A204.1 (cell line): Measurements from ENCODE around the gene SP100.
"Not testable (repeated sequence)": the region's sequence is repeated elsewhere in the genome, so short reads cannot be mapped to it uniquely, and the experiment has no call there.

Experiments
- FAIRE-seq: peaks from 2 replicates; lab custom pipeline; 2012; peaks lifted over from hg19 to GRCh38; lab: Jason Lieb, UNC

SP100 gene

DNA sequence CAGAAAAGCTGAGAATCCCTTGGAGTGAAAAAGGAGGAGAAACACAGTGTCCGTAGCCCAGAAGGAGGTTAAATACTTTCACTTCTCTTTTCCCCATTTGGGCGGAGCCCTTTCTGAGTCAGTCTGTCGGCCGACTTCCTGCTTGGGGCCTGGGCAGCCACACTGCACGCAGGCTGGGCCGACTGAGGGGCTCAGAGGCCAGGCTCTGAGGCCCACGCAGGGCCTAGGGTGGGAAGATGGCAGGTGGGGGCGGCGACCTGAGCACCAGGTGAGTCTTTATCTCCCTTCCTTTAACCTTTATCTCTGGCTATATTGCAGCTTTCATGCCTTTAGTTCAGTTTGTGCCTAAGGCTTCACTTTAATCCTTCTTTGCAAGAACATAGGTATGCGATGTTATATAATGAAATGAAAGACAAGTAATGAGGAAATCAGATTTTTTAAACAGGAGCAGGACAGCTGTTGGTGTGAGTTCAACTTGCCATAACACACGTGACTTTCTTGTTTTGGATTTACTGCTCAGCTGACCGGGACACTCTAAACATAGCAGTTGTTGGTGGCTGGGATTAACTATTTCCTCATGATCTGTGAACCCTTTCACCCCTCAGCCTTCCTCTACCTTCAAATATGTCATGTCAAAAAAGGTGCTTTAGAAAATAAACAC is at the start of gene SP100:
SP100 (plus strand) TSS at position 141 of the 661 bp plus-strand sequence; CDS start at position 237, 96 bp downstream.
- peak; percentile 75 for FAIRE-seq

- FAIRE-seq = no peak
Observed at GRCh38 chr2:230382108-230382507, 33.9 kb upstream of the SP100 start.

DNA sequence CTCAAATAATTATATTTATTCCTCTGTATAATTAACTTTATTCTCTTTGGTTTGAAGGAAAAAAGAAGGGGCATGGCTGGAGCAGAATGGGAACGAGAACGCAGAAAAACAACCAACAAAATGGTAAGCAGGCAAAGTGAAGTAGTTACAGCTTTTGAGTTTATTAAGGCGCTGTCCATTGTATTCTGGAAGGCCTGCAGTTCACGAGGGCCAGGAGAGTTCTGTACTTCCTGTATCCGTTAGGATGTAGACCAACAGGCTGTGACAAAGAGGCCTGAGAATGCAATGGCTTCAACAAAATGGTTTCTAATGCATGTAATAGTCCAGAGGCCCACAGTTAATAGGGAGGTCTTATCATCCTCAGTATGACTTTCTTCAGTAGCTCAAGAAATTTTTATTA is 32.5 kb upstream of the SP100 start:
- FAIRE-seq = no peak

GRCh38 chr2:230384986-230385385 is 31.0 kb upstream of the SP100 start:
- FAIRE-seq = no peak

GRCh38 chr2:230394301-230394700 is 21.7 kb upstream of the SP100 start:
- FAIRE-seq = no peak

- FAIRE-seq = not testable (repeated sequence)
Observed at GRCh38 chr2:230398698-230399097, 17.3 kb upstream of the SP100 start.

DNA sequence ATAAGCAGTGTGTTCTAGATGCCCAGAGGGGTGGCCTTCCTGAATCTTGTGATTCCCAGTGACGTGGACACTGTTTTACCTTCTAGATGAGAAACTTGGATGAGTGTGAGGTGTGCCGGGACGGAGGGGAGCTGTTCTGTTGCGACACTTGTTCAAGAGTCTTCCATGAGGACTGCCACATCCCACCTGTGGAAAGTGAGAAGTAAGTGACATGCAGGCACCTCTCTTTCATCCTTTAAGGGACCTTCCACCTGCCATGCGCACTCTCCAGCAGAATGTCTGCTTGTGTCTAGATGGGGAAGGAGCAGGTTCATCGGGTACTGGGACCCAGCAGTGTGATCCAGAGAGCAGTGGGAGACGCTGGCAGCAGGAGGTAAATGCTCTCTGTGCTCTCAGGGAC is 16.0 kb upstream of the SP100 start:
- FAIRE-seq = no peak

GRCh38 chr2:230400454-230400853 is 15.5 kb upstream of the SP100 start:
- FAIRE-seq = no peak

DNA sequence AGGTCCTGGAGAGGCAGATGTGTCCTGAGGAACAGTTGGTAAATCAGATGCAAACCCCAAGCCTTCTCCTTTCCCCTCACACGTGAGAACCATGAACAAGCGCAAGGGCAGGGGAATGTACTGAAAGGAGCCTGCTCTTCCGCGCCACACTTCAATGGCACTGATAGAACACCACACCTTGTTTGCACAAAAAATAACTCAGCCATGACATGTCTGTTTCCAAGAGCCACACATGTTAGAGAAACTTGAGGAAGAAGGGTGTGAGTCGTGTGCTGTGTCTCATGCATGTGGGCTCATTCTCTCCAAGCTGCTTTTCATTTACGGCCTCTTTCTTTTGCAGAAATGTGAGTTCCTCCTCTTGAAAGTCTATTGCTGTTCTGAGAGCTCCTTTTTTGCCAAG is 15.0 kb upstream of the SP100 start:
- not testable (repeated sequence) for FAIRE-seq

- FAIRE-seq = no peak
Observed at GRCh38 chr2:230403746-230404145, 12.3 kb upstream of the SP100 start.

DNA sequence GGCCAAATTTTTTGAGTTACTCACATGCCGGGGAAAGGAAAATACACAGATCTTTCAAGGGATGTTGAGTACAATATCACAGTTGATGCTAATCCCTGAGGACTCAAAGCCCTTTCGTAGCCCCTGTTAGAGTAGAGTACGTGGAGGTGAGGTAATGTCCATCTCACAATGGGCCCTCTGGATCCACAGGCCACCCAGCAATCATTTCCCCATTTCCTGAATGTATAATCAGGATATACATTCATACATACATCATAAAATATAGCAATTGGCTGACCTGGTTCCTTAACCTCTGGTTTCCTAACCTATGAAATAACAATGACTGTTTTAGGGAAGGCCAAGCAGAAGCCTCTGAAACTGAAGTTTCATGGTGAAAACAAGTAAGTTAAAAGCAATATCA is 10.2 kb upstream of the SP100 start:
- no peak for FAIRE-seq

DNA sequence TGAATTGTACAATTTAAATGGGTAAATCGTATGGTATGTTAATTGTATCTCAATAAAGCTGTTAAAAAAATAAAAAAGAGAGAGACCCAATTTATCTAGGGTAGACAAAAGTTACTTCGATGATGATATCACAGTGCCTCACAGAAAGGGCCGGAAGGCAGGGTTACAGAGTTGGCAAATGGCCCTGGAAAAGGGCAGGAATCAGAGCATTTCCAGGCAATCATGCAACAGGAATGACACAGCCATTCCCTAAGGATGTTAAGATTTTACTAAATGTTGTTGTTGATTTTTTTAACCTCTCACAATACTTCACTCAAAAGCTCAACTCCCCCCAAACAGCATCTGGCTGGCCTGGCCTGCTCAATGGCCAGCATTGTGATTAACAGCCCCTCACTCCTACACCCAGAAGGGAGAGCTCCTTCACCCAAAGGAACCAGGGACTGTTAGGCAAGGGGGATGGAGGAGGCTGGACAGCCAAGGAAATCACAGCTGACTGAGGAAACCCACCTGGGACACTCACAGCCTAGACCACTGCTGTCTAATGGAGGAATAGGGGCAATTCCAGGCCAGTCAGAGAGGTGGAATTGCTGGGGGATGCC is 7.7 kb upstream of the SP100 start:
- FAIRE-seq = no peak

DNA sequence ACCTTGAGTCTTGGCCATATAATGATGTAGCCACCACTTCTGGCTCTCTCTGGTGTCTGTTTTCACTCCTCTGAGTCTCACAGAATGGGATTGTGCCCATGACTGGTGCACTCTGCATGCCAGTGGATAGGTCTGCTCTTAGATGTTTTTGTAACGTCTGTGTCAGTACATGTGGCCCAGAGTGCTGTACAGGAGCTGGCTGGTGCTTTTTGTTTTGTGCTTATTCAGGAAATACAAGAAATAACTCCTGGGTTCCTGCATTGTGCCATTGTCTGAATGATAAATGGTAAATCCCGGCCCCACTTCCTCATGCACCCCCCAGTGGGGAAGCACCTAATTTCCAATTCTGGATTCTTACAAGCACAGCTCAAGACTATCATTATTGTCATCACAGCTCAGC is 6.7 kb upstream of the SP100 start:
- not testable (repeated sequence) for FAIRE-seq

- FAIRE-seq = no peak
Observed at GRCh38 chr2:230410263-230410662, 5.7 kb upstream of the SP100 start.

GRCh38 chr2:230410861-230411569 is 5.0 kb upstream of the SP100 start:
- no peak for FAIRE-seq

GRCh38 chr2:230411570-230412370 is 4.2 kb upstream of the SP100 start:
- FAIRE-seq = no peak

DNA sequence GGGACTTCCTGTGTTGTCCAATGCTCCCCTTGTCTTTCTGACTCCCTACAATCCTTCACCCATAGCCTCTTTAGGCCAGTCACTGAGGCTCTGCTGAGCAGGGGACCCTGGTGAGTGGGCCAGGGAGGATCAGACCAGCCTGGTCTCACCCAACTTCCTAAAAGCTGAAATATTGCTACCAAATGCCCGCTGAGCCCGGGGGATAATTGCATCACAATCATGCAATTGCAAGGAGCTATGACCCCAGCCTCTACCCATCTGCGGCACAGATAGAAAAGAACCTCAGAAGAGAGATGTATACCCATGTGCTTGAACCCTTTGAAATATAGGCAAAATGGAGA is 3.7 kb upstream of the SP100 start:
- FAIRE-seq = no peak

DNA sequence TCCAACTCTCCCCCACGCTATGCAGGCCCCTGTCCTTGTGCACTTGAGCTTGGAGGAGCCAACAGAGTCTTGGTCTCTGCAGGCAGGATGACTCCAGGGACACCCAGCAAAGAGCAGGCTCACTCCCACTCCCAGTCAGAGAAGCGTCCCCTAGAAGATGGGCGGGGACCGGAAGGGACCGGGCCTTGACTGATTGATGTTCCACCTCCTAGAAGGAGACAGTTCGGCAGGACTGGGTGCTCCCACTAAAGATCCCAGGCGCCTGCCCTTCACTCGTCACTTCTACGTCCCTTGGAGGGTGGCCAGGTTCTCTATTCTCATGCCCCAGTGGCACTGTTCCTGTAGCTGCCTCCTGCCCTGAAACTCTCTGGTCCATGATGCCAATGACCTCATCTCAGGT is 3.2 kb upstream of the SP100 start:
- no peak for FAIRE-seq

DNA sequence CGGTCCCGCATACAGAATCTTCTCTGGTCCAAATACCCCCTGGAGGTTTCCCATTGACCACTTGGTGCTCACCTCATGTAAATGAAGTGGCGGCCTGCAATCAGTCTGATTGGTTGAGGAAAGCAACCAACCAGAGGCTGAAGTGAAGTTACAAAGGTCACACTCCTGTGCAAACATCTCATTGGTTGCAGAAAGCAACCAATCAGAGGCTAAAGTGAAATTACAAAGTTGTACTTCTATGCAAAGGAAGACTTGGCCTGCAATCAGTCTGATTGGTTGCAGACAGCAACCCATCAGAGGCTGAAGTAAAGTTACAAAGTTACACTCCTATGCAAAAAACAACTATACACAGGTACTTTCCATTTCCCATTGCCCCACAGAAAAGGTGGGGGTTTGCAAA is 2.5 kb upstream of the SP100 start:
- FAIRE-seq = no peak

DNA sequence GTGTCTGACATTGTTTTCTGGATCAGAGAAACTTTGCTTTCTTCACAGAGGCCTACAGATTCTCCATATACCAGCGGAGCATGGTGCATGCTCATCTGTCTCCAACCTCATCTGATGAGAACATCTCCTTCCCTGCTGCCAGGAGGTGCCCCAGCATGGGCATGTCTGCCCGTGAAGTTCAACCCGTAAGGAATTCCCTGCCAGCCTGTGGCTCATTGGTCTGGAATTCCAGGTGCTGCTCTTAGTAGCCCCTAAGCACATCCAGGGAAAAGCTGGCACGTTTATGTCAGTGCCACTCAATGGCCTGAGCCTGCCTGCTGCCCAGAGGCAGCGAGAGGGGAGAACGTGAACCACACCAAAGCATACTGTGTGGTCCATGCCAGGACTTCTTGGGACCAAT is 1.7 kb upstream of the SP100 start:
- no peak for FAIRE-seq

GRCh38 chr2:230417436-230417835 is 1.4 kb downstream of the SP100 start:
- no peak for FAIRE-seq

GRCh38 chr2:230418341-230419016 is 2.5 kb downstream of the SP100 start:
- no peak for FAIRE-seq
